Spleen (tissue), 11 donors: Measurements from ENCODE around the gene TKT. TPM values are rescaled to one million over a fixed set of nuclear protein-coding genes. Genes with fewer than 3 reads are reported as not detected.
"Not testable (repeated sequence)": the region's sequence is repeated elsewhere in the genome, so short reads cannot be mapped to it uniquely, and the experiment has no call there.

ENCODE experiments used
- DNase-seq: peaks from one replicate; pipeline ENCODE4 v3.0.0-alpha.2; 2020
- H3K27ac ChIP-seq, 8 donors: fragments of 200-600 bp; sonication (generic) in 7 of 8; 1 replicate in 4 of 8; 2 replicates in 4 of 8; pipeline versions ENCODE4 v1.5.0 to v1.8.0; 2016 to 2021; ENCODE audit warnings: inconsistent platforms in 4 of 8, mild to moderate bottlenecking in 4 of 8, moderate library complexity in 1 of 8
- H3K27me3 ChIP-seq, 7 donors: fragments of 200-600 bp; sonication (generic) in 6 of 7; replicated peaks in 1 of 7; 1 replicate in 4 of 7; 2 replicates in 3 of 7; pipeline versions ENCODE4 v1.5.0 to v1.8.0; 2016 to 2021; ENCODE audit warnings: inconsistent platforms in 3 of 7, mild to moderate bottlenecking in 1 of 7
- H3K36me3 ChIP-seq, 6 donors: fragments of 200-600 bp; sonication (generic) in 5 of 6; 1 replicate in 4 of 6; 2 replicates in 2 of 6; pipeline versions ENCODE4 v1.5.0 to v1.8.0; 2016 to 2021; ENCODE audit warnings: inconsistent platforms in 2 of 6
- H3K4me1 ChIP-seq, 6 donors: fragments of 200-600 bp; sonication (generic) in 5 of 6; 1 replicate in 3 of 6; 2 replicates in 3 of 6; pipeline versions ENCODE4 v1.5.0 to v1.8.0; 2016 to 2021; ENCODE audit warnings: inconsistent platforms in 3 of 6
- H3K4me3 ChIP-seq, 8 donors: fragments of 200-600 bp; sonication (generic) in 7 of 8; 1 replicate in 4 of 8; 2 replicates in 4 of 8; pipeline versions ENCODE4 v1.5.0 to v1.8.0; 2016 to 2021; ENCODE audit warnings: inconsistent platforms in 4 of 8, mild to moderate bottlenecking in 4 of 8, moderate library complexity in 2 of 8
- H3K9me3 ChIP-seq, 8 donors: fragments of 200-600 bp; sonication (generic) in 7 of 8; 1 replicate in 4 of 8; 2 replicates in 4 of 8; pipeline versions ENCODE4 v1.5.0 to v1.8.0; 2016 to 2021; ENCODE audit warnings: inconsistent platforms in 4 of 8
- POLR2A ChIP-seq, 3 donors: fragments of 450-650 bp; IDR thresholded peaks; one replicate each; pipeline ENCODE4 v1.5.1; 2017; ENCODE audit warnings: antibody characterized with exemption in 3 of 3, mild to moderate bottlenecking in 1 of 3
- POLR2AphosphoS5 ChIP-seq, 3 donors: sonication (generic); formaldehyde crosslinking; IDR thresholded peaks; one replicate each; pipeline ENCODE4 v1.5.1; 2017; ENCODE audit warnings: antibody characterized with exemption in 3 of 3
- WGBS, 5 donors: extraction: QIAGEN DNeasy Blood & Tissue Kit in 3 of 5; methylation state at CpG; one replicate each; pipeline versions ENCODE4 v1.1.5 to v1.1.7; 2013 to 2018; 5-methylcytosine and 5-hydroxymethylcytosine counted together
- intact Hi-C: fragments of 100-400 bp; cut with DNase I; formaldehyde crosslinking; loops from one replicate; pipeline ENCODE4 v1.15.0; 2023; ENCODE audit warnings: low total_unique reads
- polyA plus RNA-seq, 3 donors: library from polyadenylated mRNA; stranded (reverse); fragments of 200-250 nt; gene quantifications; one replicate each; pipeline ENCODE4 v1.2.1, GENCODE V29; 2013
- total RNA-seq, 7 donors: library from RNA; depleted of rRNA in 3 of 7; stranded (reverse); fragments of >200 nt in 3 of 7; fragmentation: NEBNext Ultra II Directional in 4 of 7; extraction: Animal tissue kit (Norgen Biotek cat#: 25700) in 4 of 7; gene quantifications; one replicate each; pipeline versions ENCODE4 v1.1.0 to v1.2.1, GENCODE V29; 2016 to 2021
- TF ChIP-seq, protein P1 (sequence below), 11 experiments: fragments of 200-600 bp in 7 of 11; fragments of 450-650 bp in 4 of 11; sonication (generic) in 4 of 11; IDR thresholded peaks in 8 of 11; conservative IDR thresholded peaks in 3 of 11; 1 replicate in 7 of 11; 2 replicates in 4 of 11; pipeline versions ENCODE4 v1.4.0 to v1.8.0; 2016 to 2021; ENCODE audit warnings: antibody characterized with exemption in 11 of 11, inconsistent platforms in 4 of 11, mild to moderate bottlenecking in 1 of 11
- donor health status: healthy with polysubstance abuse.
- donor health status: DM: no; HTN: no; CAD: no; lungs with moderate emphysema.
- donor health status: DM: no; HTN: no; CAD: no.
- donor health status: Bipolar disorder and iron deficiency.
- donor health status: healthy.
- donor health status: DM: no; HTN: no; CAD: no.
- donor health status: DM: yes; HTN: yes; CAD: no.

TKT gene
- total and polyA plus RNA-seq, 10 donors: 110 to 490 (median 273) TPM

DNA sequence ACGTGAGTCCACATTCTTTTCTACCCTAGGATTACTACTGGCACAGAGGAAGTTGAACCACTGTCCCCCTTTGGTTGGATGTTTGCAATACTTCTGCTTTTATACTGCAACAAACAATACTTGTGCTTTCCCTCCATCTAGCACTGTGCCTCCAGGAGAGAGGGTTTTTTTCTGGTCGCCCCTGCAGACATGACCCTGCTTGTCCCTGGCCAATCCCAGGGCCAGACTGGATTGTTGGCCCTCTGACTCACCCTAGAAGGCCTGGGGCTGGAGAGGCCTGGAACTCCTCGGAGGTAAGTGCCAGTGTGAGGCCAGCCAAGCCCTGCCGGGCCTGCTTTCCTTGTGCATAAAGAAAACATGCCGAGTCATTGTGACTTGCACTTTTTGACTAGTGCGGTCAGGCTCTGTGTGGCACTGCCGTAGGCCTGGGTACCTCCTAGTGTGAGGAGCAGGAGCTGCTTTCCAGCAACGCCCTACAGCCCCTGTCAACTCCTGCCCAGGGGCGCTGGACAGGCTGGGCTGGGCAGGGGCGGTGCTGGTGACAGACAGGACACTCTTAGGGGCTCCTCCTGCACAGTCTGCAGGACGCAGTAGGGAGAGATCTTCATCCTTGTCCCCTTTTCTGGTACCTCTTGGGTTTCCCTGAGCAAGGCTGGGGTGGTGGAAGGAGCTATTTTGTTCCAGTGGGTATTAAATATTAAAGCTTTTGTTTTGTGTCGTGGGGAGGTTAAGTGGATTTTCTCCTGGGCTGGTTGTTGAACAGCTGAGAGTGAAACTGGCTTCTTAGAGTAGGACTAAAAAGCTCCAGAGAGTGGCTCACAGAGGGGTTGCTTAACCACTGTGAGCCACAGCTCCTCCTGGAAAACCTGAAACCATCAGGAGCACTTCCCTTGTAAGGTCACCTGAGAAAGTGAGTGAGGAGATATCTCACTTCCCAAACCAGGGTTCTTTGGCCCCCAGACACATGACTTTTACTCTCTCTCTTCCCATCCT lies 14.4 kb upstream of the TKT start:
- no peaks in the 10 kb centered on the region for H3K9me3 ChIP-seq
- H3K27ac ChIP-seq: peak overlapping the region; percentile 35 to 92 (median 80)
- peaks cover 0 to 29% (median 8%) of the 10 kb centered on the region in 6 donors for H3K4me1 ChIP-seq
- H3K36me3 ChIP-seq: no peaks in the 10 kb centered on the region
- H3K4me3 ChIP-seq: peak overlapping the region in 3 of 8 donors; percentile 10 to 39 (median 20)
- WGBS, 5 donors: 17 to 62% (median 31%) methylated on average over 8 to 12 of the region's 12 CpGs
- peak; percentile 85 for DNase-seq
- H3K27me3 ChIP-seq: no peaks in the 10 kb centered on the region
- no peak for TF ChIP-seq POLR2A (IDR thresholded peaks at IDR 0.05)
- peak; percentile 65 to 73 (median 68) for TF ChIP-seq POLR2AphosphoS5 (IDR thresholded peaks at IDR 0.05)
- intact Hi-C loops: no loop called here

DNA sequence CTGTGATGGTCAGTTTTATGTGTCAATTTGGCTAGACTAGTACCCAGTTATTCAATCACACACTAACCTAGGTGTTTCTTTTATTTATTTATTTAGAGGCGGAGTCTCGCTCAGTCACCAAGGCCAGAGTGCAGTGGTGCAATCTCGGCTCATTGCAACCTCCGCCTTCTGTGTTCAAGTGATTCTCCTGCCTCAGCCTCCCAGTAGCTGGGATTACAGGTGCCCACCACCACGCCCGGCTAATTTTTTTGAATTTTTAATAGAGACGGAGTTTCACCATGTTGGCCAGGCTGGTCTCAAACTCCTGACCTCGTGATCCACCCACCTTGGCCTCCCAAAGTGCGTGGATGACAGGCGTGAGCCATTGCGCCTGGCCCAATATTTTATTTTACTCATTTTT lies 13.4 kb upstream of the TKT start:
- WGBS, 5 donors: 90 to 95% (median 92%) methylated on average over 11 of the region's 11 CpGs
- peak overlapping the region in 7 of 8 donors; percentile 70 to 92 (median 82) for H3K27ac ChIP-seq

DNA sequence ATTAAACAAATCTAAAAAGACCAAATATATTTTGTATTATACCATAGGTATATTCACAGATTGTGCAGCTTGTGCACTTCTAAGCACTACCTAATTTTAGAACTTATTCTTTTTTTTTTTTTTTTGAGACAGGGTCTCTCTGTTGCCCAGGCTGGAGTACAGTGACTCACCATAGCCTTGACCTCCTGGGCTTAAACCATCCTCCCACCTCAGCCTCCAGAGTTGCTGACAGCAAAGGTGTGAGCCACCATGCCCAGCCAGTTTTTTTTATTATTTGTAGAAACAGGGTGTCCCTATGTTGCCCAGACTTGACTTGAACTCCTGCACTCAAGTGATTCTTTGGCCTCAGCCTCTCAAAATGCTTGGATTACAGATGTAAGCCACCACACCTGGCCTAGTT lies 11.9 kb upstream of the TKT start:
- no peak overlapping the region for H3K4me3 ChIP-seq
- TF ChIP-seq, protein P1, sequence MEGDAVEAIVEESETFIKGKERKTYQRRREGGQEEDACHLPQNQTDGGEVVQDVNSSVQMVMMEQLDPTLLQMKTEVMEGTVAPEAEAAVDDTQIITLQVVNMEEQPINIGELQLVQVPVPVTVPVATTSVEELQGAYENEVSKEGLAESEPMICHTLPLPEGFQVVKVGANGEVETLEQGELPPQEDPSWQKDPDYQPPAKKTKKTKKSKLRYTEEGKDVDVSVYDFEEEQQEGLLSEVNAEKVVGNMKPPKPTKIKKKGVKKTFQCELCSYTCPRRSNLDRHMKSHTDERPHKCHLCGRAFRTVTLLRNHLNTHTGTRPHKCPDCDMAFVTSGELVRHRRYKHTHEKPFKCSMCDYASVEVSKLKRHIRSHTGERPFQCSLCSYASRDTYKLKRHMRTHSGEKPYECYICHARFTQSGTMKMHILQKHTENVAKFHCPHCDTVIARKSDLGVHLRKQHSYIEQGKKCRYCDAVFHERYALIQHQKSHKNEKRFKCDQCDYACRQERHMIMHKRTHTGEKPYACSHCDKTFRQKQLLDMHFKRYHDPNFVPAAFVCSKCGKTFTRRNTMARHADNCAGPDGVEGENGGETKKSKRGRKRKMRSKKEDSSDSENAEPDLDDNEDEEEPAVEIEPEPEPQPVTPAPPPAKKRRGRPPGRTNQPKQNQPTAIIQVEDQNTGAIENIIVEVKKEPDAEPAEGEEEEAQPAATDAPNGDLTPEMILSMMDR (IDR thresholded peaks at IDR 0.05 in 8 of 11, conservative IDR thresholded peaks at IDR 0.05 in 3 of 11): no peak
- TF ChIP-seq POLR2AphosphoS5 (IDR thresholded peaks at IDR 0.05) (no peak), POLR2A (IDR thresholded peaks at IDR 0.05) (no peak)
- H3K9me3 ChIP-seq: no peaks in the 10 kb centered on the region
- peaks cover 0 to 29% (median 8%) of the 10 kb centered on the region in 6 donors for H3K4me1 ChIP-seq
- H3K36me3 ChIP-seq: no peaks in the 10 kb centered on the region
- DNase-seq: no peak
- H3K27ac ChIP-seq: no peak overlapping the region
- H3K27me3 ChIP-seq: no peaks in the 10 kb centered on the region
- intact Hi-C loops: no loop called here

More for the DNA sequence above, 13.4 kb upstream of the TKT start:
- H3K4me3 ChIP-seq, intact Hi-C loops, DNase-seq, H3K9me3 ChIP-seq, H3K27me3 ChIP-seq, H3K36me3 ChIP-seq: not testable (repeated sequence)
- peaks cover 0 to 29% (median 8%) of the 10 kb centered on the region in 6 donors for H3K4me1 ChIP-seq

DNA sequence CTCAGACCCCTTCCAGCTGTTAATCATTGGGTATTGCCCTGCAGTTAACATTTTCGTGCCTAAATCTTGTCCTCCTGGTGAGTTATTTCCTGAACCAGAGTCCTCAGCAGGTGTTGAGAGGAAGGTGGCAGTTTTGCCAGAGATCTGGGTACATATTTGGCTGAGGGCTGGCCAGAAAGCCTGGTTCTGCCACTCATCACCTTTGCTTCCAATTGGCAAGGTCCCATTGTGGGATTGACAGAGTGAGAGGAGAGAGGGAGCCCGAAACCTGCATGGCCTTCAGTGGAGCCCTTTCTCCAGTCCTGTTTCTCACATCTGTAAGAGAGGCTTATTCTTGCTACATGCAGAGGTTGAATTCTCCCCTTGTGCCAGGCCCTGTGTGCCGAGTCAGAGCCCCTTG lies 8.9 kb upstream of the TKT start:
- intact Hi-C loops: no loop called here
- Histone ChIP-seq H3K4me1 (peaks cover 0 to 24% (median 3%) of the 10 kb centered on the region in 6 donors), H3K4me3 (no peak overlapping the region), H3K27me3 (no peaks in the 10 kb centered on the region), H3K9me3 (no peaks in the 10 kb centered on the region), H3K36me3 (no peaks in the 10 kb centered on the region), H3K27ac (no peak overlapping the region)
- whole genome bisulfite sequencing, 5 donors: 67 to 74% (median 73%) methylated on average over 3 of the region's 3 CpGs
- TF ChIP-seq POLR2AphosphoS5 (IDR thresholded peaks at IDR 0.05): no peak
- TF ChIP-seq POLR2A (IDR thresholded peaks at IDR 0.05): no peak
- TF ChIP-seq, protein P1 (IDR thresholded peaks at IDR 0.05 in 8 of 11, conservative IDR thresholded peaks at IDR 0.05 in 3 of 11): no peak
- DNase-seq: peak; percentile 24

DNA sequence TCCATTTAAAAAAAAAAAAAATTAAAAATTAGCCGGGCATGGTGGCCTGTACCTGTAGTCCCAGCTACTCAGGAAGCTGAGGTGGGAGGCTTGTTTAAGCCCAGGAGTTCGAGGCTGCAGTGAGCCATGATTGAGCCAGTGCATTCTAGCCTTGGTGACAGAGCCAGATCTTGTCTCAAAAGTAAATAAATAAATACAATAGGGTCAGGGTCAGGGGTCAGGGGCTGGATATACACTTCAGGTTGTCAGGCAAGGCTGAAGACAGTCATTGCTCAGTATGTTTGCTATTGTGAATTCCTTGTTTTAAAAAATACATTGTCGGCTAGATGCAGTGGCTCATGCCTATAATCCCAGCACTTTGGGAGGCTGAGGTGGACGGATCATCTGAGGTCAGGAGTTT lies 8.1 kb upstream of the TKT start:
- Histone ChIP-seq H3K36me3 (no peaks in the 10 kb centered on the region), H3K4me1 (peaks cover 0 to 16% (median 0%) of the 10 kb centered on the region in 6 donors), H3K4me3 (no peak overlapping the region), H3K27me3 (no peaks in the 10 kb centered on the region), H3K27ac (no peak overlapping the region), H3K9me3 (no peaks in the 10 kb centered on the region)
- no peak for TF ChIP-seq POLR2A (IDR thresholded peaks at IDR 0.05)
- TF ChIP-seq, protein P1 (IDR thresholded peaks at IDR 0.05 in 8 of 11, conservative IDR thresholded peaks at IDR 0.05 in 3 of 11): no peak
- intact Hi-C loops: no loop called here
- DNase-seq: no peak
- WGBS, 5 donors: 84 to 88% (median 85%) methylated on average over 4 of the region's 4 CpGs
